GM19468 (cell line): Measurements from ENCODE around the gene EID2.

Experiments
- ATAC-seq: cut with Tn5 transposase; IDR thresholded peaks from one replicate; pipeline ENCODE4 v1.9.1; 2021; ENCODE audit warnings: mild to moderate bottlenecking, moderate library complexity, moderate number of reproducible peaks; ENCODE audit not compliant: unreplicated experiment; ENCODE audit errors: extremely low read depth

EID2 gene

GRCh38 chr19:39539518-39540332, at the start of gene EID2:
TSS of gene EID2 (minus strand) at chr19:39540161. CDS start at chr19:39540079, 82 bp downstream.
- ATAC-seq: peak; percentile 36

DNA sequence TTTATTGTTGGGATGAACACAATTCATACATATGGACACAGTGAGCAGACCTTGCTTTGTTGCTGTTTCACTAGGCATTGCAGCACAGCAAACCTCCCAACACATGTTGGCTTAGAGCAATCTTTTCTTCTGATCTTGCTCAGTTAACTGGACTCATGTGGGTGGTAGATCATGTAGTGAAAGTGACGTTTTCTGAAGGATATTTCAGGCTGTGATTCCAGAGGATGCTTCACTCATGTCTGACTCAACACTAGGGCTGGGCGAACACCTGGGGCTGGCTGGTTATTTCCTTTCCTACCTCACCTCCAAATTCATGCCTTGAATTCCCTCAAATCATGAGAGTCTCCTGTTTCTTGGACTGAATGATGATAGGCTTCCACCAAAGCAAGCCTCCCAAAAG, 48.1 kb upstream of the EID2 start:
- no peak for ATAC-seq

GRCh38 chr19:39587496-39587895, 47.5 kb upstream of the EID2 start:
- ATAC-seq: no peak

GRCh38 chr19:39582891-39583625, 43.1 kb upstream of the EID2 start:
- ATAC-seq: no peak

DNA sequence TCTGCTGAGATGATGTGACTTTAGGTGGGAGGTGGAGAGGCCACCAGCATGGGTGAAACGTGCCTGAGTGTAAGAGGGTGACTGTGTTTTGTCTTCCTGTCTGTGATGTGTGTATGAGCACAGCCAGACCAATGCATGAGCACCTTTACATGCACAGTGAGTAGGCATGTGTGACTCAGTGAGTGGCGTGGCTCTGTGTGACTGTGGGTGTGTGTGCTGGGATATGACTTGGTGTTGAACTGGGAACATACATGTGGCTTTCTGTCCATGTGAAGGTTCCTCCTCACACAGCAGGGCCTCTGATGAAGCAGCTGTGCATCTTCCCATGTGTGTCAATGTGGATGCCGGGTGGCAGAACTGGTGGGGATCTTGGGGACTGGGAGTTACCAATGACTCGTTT, 42.5 kb upstream of the EID2 start:
- ATAC-seq: no peak

GRCh38 chr19:39568604-39569003, 28.6 kb upstream of the EID2 start:
- ATAC-seq: no peak

GRCh38 chr19:39566064-39566463, 26.1 kb upstream of the EID2 start:
- ATAC-seq: no peak

GRCh38 chr19:39563408-39563807, 23.4 kb upstream of the EID2 start:
- ATAC-seq: no peak

DNA sequence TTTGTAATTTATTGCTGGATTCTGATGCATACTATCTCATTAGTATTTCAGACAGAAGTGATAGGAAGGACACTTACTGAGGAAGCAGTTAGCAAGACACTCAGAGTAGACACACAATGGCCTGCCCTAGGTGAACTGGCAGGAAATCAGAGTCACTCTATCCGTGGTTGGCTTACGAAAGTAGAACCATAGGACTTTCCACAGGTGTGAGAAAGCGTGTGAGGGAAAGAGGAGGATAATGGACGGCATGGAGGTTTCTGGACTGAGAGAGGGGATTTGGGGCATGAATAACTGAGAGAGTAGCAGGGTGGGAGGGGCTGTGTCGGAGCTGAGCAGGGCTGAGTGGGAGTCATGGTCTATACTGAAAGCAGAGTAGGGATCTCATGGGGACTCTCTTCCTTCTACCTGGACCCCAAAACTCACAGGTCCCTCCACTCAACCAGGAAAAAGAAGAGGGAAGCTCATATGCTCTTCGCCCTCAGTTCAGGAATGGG, 18.7 kb upstream of the EID2 start:
- no peak for ATAC-seq

GRCh38 chr19:39557811-39558623, 18.1 kb upstream of the EID2 start:
- no peak for ATAC-seq

- no peak for ATAC-seq
Observed at GRCh38 chr19:39555883-39556282, 15.9 kb upstream of the EID2 start.

- no peak for ATAC-seq
Observed at GRCh38 chr19:39554701-39555311, 14.8 kb upstream of the EID2 start.

DNA sequence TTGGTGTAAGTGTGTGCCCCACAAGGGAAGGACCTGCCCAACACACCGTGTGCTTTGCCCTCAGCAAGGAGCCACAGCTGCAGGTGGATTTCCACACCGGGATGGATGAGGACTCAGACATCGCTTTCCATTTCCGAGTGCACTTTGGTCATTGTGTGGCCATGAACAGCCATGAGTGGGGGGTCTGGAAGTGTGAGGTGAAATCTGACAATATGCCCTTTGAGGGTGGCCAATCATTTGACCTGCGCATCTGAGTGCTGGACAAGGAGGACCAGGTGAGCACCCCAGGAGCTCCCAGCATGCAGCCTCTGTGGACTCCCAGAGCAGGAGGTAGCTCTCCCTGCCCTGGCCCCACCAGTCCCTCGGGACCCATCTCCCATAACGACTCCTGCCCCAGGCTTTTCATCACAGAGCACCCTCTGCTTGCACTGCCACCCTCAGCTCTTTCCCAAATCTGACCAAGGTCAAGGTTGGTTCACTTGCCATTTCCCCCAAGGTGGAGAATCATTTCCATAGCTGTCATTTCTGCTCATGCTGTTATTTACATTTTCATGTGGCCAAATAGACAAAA, 13.2 kb upstream of the EID2 start:
- no peak for ATAC-seq

DNA sequence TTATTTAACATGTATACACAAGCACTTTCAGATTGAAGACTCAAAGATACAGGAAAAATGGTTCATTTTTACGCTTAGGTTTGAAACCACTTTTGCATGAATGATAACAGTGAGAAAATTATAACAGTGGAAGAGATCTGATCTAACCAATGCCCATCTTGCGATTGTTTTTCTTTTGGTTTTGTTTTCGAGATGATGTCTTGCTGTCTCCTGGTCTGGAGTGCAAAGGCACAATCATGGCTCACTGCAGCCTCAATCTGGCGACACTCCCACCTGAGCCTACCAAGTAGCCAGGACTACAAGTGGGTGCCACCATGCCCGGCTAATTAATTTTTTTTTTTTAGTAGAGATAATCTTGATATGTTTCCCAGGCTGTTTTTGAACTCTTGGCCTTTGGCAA, 10.2 kb upstream of the EID2 start:
- ATAC-seq: no peak

- ATAC-seq: no peak
Observed at GRCh38 chr19:39546599-39546998, 6.6 kb upstream of the EID2 start.

GRCh38 chr19:39544911-39545310, 5.0 kb upstream of the EID2 start:
- ATAC-seq: no peak

- no peak for ATAC-seq
Observed at GRCh38 chr19:39544226-39544903, 4.4 kb upstream of the EID2 start.

GRCh38 chr19:39543477-39543857, 3.5 kb upstream of the EID2 start:
- ATAC-seq: no peak

DNA sequence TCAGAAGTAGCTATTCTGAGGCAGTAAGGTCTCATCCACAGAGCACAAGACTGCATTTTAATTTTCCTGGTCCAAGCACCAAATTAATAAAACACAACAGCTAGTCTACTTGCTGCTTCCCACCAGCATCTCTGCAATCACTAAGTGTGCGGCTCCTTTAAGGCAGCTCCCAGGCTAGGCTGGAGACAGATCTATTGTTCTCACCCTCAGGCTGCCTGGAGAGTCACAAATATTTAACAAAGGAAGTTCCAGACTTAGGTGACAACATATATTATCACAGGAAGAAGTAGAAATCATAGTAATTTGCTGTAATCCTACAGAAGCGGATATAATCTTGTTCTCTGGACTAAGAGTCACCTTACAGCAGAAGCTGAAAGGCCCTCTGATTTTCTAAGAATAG, 2.2 kb upstream of the EID2 start:
- no peak for ATAC-seq
